Tibial artery (tissue), 4 donors: Measurements from ENCODE around the gene CSNK1G2.

Experiments used
- DNase-seq, 2 donors: peaks; one replicate each; pipeline ENCODE4 v3.0.0-alpha.2; 2019
- H3K27ac ChIP-seq, 2 donors: fragments of 200-600 bp; sonication (generic) in 1 of 2; 1 replicate in 1 of 2; 2 replicates in 1 of 2; pipeline ENCODE4 v1.5.1; 2018 to 2019; ENCODE audit warnings: mild to moderate bottlenecking in 1 of 2
- H3K27me3 ChIP-seq, 2 donors: fragments of 200-600 bp; sonication (generic) in 1 of 2; one replicate each; pipeline versions ENCODE4 v1.5.1 to v1.6.0; 2016 to 2019
- H3K36me3 ChIP-seq, 3 donors: fragments of 200-600 bp; sonication (generic) in 2 of 3; one replicate each; pipeline ENCODE4 v1.5.1; 2016 to 2019; ENCODE audit warnings: mild to moderate bottlenecking in 2 of 3
- H3K4me1 ChIP-seq, 4 donors: fragments of 200-600 bp; sonication (generic) in 2 of 4; 1 replicate in 3 of 4; 2 replicates in 1 of 4; pipeline ENCODE4 v1.5.1; 2016 to 2019
- H3K4me3 ChIP-seq, 2 donors: fragments of 200-600 bp; sonication (generic) in 1 of 2; 1 replicate in 1 of 2; 2 replicates in 1 of 2; pipeline ENCODE4 v1.5.1; 2018 to 2019; ENCODE audit warnings: mild to moderate bottlenecking in 2 of 2
- H3K9me3 ChIP-seq, 3 donors: fragments of 200-600 bp; sonication (generic) in 1 of 3; one replicate each; pipeline ENCODE4 v1.5.1; 2016 to 2019
- CTCF ChIP-seq, 2 experiments: fragments of 200-600 bp in 1 of 2; fragments of 450-650 bp in 1 of 2; IDR thresholded peaks; one replicate each; pipeline ENCODE4 v1.5.1; 2017 to 2019; ENCODE audit warnings: antibody characterized with exemption in 2 of 2, mild to moderate bottlenecking in 1 of 2, moderate library complexity in 1 of 2
- intact Hi-C: fragments of 100-400 bp; cut with DNase I; formaldehyde crosslinking; loops from one replicate; pipeline ENCODE4 v1.15.0; 2023; ENCODE audit warnings: low total_unique reads

The CSNK1G2 gene

GRCh38 chr19:1908364-1908678, 32.7 kb upstream of the CSNK1G2 start:
- H3K27me3 ChIP-seq: no peaks in the 10 kb centered on the region
- H3K4me1 ChIP-seq: peaks cover 0 to 57% (median 14%) of the 10 kb centered on the region in 4 donors
- H3K4me3 ChIP-seq: no peak overlapping the region
- no peak for TF ChIP-seq CTCF (IDR thresholded peaks at IDR 0.05)
- DNase-seq: no peak
- no peaks in the 10 kb centered on the region for H3K9me3 ChIP-seq
- H3K36me3 ChIP-seq: peaks cover 0 to 16% (median 15%) of the 10 kb centered on the region in 3 donors
- intact Hi-C loops: no loop called here
- no peak overlapping the region for H3K27ac ChIP-seq

- Histone ChIP-seq H3K27me3 (no peaks in the 10 kb centered on the region), H3K4me3 (no peak overlapping the region), H3K4me1 (peaks cover 0 to 56% (median 7%) of the 10 kb centered on the region in 4 donors), H3K36me3 (peaks cover 0 to 28% (median 25%) of the 10 kb centered on the region in 3 donors), H3K9me3 (no peaks in the 10 kb centered on the region), H3K27ac (no peak overlapping the region)
- no peak for TF ChIP-seq CTCF (IDR thresholded peaks at IDR 0.05)
- intact Hi-C loops: no loop called here
- no peak for DNase-seq
Measured at GRCh38 chr19:1909761-1910080, 31.3 kb upstream of the CSNK1G2 start.

GRCh38 chr19:1910177-1910576, 30.8 kb upstream of the CSNK1G2 start:
- H3K4me3 ChIP-seq: no peak overlapping the region
- H3K4me1 ChIP-seq: peaks cover 0 to 53% (median 6%) of the 10 kb centered on the region in 4 donors
- H3K9me3 ChIP-seq: no peaks in the 10 kb centered on the region
- no peaks in the 10 kb centered on the region for H3K27me3 ChIP-seq
- peaks cover 0 to 32% (median 30%) of the 10 kb centered on the region in 3 donors for H3K36me3 ChIP-seq
- no peak for TF ChIP-seq CTCF (IDR thresholded peaks at IDR 0.05)
- intact Hi-C loops: no loop called here
- DNase-seq: no peak
- H3K27ac ChIP-seq: no peak overlapping the region

- Histone ChIP-seq H3K4me3 (no peak overlapping the region), H3K9me3 (no peaks in the 10 kb centered on the region), H3K27me3 (no peaks in the 10 kb centered on the region), H3K36me3 (peaks cover 0 to 34% (median 32%) of the 10 kb centered on the region in 3 donors), H3K27ac (no peak overlapping the region), H3K4me1 (peaks cover 0 to 46% (median under 1%) of the 10 kb centered on the region in 4 donors)
- TF ChIP-seq CTCF (IDR thresholded peaks at IDR 0.05): no peak
- DNase-seq: no peak
- intact Hi-C loops: no loop called here
Measured at GRCh38 chr19:1911098-1911497, 29.9 kb upstream of the CSNK1G2 start.

GRCh38 chr19:1911995-1912394, 29.0 kb upstream of the CSNK1G2 start:
- H3K4me1 ChIP-seq: peaks cover 0 to 40% (median 0%) of the 10 kb centered on the region in 4 donors

More at GRCh38 chr19:1911995-1912394, 29.0 kb upstream of the CSNK1G2 start:
- intact Hi-C loops: no loop called here
- no peak overlapping the region for H3K27ac ChIP-seq
- peaks cover 0 to 41% (median 34%) of the 10 kb centered on the region in 3 donors for H3K36me3 ChIP-seq
- H3K27me3 ChIP-seq: no peaks in the 10 kb centered on the region
- TF ChIP-seq CTCF (IDR thresholded peaks at IDR 0.05): no peak
- no peak overlapping the region for H3K4me3 ChIP-seq
- DNase-seq: no peak
- H3K9me3 ChIP-seq: no peaks in the 10 kb centered on the region
